HS-5 (cell line): Measurements from ENCODE around the gene CTNNA2.

ENCODE experiments used
- DNase-seq: peaks from one replicate; pipeline ENCODE4 v3.0.0-alpha.2; 2012; ENCODE audit warnings: low read depth

CTNNA2 gene

GRCh38 chr2:79857888-79858287 lies 345.0 kb downstream of the CTNNA2 start:
- DNase-seq = no peak

DNA sequence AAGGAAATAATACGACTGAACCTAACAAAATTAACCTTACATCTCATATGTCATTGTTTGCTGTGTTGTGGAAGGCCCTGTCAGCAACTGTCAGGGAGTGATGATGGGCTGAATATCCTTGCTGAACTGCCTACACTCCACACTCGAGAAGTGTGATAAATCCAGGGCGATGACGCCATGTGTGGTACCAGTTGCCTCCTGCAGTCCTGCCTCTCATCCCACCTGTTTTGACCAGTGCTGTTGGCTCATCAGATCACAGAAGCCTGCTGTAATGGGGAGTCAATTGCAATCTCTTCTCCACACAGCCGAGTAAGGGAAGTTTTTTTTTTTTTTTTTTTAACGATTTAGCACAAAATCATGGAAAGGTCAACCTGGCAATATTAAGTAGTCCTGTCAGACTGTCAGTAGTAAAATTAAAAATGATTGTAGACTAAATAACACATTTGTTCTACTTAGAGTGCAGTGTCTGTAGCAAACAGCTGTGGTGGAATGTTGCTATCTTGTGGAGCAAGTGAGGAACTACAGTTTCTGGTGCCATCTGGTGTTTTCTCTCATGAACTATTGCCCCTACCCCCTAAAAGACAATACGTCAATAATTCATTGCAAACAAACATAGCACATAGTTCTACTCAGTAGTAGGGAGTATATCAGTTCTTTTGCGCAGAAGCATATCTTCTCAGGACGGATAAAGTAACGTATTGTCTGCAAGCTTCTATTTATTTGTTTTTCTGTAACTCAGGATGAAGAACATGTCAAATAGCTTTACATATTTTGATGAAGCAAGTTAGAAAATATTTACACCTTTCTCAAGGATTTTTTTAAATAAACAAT lies 347.6 kb downstream of the CTNNA2 start:
- peak; percentile 14 for DNase-seq

- DNase-seq = no peak
Measured at GRCh38 chr2:79861059-79861374, 348.2 kb downstream of the CTNNA2 start.

DNA sequence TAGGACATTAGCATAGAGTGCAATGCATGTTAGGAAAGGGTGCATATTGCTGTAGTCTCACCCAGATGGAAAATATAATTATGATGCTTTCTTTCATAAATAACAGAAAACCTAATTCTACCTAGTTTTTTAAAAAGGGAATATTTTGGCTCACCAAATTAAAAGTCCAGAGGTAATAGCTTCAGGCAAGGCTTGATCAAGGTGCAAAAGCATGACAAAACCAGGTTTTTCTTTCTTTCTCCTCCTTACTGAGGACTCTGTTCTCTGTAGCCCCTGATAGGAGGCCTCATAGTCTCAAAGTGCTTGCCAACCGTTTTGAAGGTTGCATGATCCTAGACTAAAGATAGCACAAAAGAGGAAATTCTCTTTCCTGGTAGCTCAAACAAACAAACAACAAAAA lies 349.9 kb downstream of the CTNNA2 start:
- no peak for DNase-seq

GRCh38 chr2:79872656-79873055 lies 359.8 kb downstream of the CTNNA2 start:
- no peak for DNase-seq

DNA sequence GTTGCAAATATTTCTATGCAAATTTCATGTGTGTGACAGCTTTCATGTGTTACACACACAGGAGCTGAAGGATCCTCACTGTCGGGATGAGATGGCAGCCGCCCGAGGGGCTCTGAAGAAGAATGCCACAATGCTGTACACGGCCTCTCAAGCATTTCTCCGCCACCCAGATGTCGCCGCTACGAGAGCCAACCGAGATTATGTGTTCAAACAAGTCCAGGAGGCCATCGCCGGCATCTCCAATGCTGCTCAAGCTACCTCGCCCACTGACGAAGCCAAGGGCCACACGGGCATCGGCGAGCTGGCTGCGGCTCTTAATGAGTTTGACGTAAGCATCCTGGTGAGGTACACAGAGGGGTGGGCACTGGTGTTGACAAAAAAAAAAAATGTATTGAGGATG lies 361.2 kb downstream of the CTNNA2 start:
- no peak for DNase-seq

DNA sequence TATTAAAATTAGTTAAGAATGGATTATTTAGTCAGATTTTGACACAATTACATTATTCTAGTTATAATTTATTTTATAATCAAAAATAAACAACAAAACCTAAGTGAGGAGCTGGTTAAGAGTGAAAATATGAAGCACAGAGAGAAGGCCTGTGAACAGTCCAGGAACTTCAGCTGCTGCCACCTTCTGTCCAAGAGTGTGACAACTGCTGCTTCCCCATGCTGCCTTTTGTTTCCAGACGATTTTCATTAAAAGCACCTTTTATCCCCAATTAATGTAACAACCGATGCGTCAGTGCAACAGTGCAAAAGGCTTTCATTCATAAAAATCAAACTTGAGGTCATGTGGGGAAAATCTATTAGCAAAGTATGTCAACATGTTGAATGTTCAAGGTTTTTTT lies 363.6 kb downstream of the CTNNA2 start:
- no peak for DNase-seq

GRCh38 chr2:79882548-79882947 lies 369.7 kb downstream of the CTNNA2 start:
- DNase-seq = no peak

DNA sequence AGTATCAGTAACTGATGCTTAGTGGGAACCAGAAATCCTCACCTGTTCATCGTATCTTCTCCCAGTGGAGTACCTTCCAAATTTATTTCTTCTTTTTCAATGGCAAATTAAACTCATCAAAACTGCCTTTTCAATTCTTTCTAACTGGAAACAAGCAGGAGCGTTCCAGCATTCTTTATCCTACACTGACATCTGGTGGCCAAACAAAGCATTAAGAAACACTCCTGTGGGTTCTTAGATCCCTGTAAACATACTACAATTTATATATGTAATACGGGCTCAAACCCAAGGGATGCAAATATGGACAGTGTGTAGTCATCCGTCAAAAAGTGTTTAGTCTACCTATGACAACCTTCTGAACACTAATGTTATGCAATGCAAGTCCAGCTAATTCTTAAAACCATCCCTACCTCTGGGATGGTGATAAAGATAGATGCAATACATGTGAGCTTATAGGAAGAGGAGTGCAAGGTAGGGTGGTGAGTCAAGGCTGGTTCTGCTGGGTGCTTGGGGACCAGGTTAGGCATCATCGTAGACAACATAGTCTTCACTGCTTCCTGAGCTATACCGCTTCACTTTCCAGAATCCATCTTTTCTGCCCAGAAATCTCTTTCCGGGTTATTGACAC lies 375.0 kb downstream of the CTNNA2 start:
- peak; percentile 25 for DNase-seq

DNA sequence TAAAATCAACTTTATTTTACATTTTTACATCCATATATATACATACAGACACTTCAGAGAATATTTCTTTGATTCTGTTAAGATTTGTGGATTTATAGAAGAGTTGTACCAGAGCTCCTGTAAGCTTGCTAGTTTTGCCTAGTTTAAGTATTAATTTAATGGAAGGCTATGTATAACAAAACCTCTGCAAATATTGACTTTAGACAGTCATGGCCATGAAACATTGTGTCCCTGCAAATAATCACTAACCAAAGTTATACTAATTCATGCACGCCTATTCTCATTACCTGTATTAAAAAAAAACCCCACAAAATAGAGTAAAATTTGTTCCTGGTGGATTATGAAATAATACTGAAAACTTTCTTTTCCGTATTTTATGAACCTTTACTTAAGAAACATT lies 379.3 kb downstream of the CTNNA2 start:
- no peak for DNase-seq

DNA sequence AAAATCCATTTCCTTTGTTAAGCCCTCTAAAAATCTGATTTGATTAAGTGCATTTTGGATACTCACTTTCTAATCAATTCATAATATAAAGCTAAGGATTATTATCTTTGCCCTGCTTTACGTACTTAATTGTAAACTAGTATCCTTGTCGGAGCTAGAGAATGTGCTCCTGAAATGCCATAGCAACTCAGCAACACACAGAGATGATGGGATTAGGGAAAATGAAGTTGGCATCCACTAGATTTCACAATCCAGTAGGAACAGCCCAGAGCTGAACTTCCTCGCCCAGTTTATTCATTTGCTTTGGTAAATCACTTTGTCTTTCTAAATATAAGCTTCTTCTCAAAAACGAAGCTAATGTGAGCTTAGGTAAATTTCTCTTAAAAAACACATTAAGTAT lies 386.3 kb downstream of the CTNNA2 start:
- no peak for DNase-seq

GRCh38 chr2:79901161-79901560 lies 388.3 kb downstream of the CTNNA2 start:
- no peak for DNase-seq

- DNase-seq = no peak
Measured at GRCh38 chr2:79903222-79904000, 390.6 kb downstream of the CTNNA2 start.

DNA sequence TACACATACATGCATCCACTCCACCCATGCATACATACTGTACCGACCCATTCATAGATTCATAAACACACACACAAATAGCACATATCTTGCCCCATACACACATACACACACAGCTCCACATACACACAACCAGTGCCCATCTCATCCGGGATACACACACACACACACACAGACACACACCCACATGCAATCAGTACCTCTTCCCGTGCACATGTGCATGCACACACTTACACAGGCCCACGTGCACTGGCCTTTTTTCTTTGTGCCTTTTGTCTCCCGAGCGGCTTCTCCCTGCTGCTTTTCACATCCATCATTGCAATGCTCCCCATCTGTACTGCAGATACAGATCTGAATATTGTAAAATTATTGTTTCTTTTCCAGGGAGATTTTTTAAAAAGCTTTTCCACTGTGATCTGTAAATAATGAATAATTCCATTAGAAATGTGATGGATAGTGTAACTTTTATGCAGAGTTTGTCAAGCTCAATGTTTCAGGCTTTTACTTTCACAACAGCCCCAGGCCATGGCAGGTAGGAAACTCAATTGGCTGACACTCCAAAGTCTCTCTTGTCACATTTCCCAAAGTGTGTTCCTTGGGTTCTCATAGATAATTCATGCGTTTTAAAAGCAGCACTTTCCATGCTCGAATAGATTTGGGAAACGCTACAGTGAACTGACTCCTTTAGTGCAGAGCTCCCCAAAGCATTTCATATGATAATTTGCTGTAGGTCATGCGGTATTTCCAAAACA lies 393.5 kb downstream of the CTNNA2 start:
- DNase-seq = no peak

DNA sequence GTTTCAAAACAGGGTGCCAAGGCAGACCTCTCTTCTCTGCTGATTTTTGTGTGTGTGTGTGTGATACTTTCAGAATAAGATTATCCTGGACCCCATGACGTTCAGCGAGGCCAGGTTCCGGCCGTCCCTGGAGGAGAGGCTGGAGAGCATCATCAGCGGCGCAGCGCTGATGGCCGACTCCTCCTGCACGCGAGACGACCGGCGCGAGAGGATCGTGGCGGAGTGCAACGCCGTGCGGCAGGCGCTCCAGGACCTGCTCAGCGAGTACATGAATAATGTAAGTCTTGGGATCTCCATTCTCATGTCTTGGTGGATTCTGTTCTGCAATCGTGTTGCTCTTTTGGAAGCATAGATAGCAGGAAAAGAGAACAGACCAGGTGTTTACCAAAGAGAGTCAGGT lies 396.7 kb downstream of the CTNNA2 start:
- DNase-seq = no peak

GRCh38 chr2:79910643-79911042 lies 397.8 kb downstream of the CTNNA2 start:
- DNase-seq = no peak

GRCh38 chr2:79915455-79915854 lies 402.6 kb downstream of the CTNNA2 start:
- no peak for DNase-seq

GRCh38 chr2:79916285-79916684 lies 403.4 kb downstream of the CTNNA2 start:
- no peak for DNase-seq

- no peak for DNase-seq
Measured at GRCh38 chr2:79920512-79921076, 407.7 kb downstream of the CTNNA2 start.

- no peak for DNase-seq
Measured at GRCh38 chr2:79929624-79930023, 416.8 kb downstream of the CTNNA2 start.

- DNase-seq = no peak
Measured at GRCh38 chr2:79935046-79935732, 422.3 kb downstream of the CTNNA2 start.
